Stimulated activated CD4-positive, alpha-beta T cell treated with anti-CD3 and anti-CD28 coated beads, Interleukin-2, amount 100 ng/mL, for 4 hours (primary cell): ENCODE data around the gene FSTL5.

Experiments used
- DNase-seq: peaks from one replicate; pipeline ENCODE4 v3.0.0-alpha.2; 2020; ENCODE audit warnings: low read depth

The FSTL5 gene

GRCh38 chr4:161577579-161578301 lies 586.1 kb downstream of the FSTL5 start:
- no peak for DNase-seq

GRCh38 chr4:161573836-161574235 lies 590.0 kb downstream of the FSTL5 start:
- no peak for DNase-seq

GRCh38 chr4:161564230-161564834 lies 599.5 kb downstream of the FSTL5 start:
- no peak for DNase-seq

DNA sequence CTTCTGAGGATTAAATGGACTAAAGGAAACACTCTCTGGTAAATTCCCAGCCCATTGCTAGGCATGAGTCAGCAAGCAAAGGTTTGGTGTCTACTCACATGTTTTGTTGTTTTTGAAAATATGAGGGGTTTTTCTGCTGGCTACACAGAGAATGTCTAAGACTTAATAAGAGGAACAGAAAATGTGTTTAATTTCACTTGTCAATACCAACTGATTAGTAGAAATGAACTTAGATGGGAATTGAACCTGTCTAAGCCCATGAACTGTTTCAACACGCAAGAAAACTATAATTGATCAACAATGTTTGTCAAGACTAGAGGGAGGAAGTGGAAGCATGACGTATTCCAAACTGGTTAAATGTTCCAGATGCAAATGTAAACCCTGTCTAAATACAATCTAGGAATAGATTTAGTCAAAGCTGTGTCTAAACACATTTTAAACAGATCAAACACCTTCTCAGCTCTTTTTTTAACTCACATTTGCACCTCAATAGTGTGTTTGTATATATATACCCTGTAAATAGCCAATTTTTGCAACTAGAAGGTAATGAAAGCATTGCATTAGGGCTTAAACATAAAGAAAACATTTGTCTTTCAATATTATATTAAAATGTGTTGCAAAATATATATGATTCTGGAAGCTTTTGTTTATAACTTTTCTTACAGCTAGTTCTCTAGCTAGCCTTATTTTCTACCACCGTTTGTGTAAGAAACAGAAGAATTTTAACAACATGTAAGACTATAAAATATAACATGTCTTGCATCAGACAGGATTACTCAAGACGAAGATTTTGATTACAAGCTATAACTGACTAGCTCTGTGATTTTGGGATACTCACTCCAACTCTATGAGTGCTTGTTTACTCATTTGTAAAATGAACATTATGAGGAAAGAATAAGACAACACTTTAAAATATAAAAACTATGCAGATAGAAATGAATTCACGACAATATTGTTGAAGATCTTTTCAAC lies 607.8 kb downstream of the FSTL5 start:
- no peak for DNase-seq

- DNase-seq = no peak
Observed at GRCh38 chr4:161554372-161554990, 609.3 kb downstream of the FSTL5 start.

GRCh38 chr4:161546902-161547301 lies 616.9 kb downstream of the FSTL5 start:
- no peak for DNase-seq

GRCh38 chr4:161540265-161540664 lies 623.5 kb downstream of the FSTL5 start:
- DNase-seq = no peak

DNA sequence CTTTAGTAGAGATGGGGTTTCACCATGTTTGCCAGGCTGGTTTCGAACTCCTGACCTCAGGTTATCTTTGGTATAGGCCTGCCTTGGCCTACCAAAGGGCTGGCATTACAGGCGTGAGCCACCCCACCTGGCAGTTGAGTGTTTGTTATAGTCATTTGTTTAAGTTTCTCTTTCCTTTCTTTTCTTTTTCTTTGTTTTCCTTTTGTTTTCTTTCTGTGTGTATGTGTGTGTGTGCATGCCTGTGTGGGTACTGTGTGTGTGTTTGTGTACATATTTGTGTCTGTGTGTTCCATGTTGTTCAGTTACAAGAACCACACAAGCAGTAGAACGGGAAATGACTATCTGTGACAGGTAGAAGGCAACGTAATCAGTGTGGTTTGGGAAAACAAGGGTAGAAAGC lies 624.9 kb downstream of the FSTL5 start:
- DNase-seq = no peak

DNA sequence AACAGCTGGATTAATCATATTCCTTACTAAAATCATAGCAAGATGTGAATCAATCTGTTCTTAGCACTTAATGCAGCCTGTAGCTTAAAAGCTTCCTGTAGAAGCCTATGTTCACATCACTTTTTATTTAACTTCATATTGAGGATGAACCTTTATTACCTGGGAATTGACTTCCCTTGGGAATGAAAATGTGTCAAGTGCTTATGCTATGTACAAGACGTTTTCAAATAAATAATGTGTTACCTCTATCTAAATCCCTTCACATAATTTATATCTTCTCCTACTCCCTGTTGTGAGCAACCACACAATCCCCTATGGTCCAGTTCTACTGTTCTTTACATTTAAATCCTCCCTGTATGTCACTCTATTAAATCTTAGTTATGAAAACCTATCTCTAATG lies 633.1 kb downstream of the FSTL5 start:
- no peak for DNase-seq

DNA sequence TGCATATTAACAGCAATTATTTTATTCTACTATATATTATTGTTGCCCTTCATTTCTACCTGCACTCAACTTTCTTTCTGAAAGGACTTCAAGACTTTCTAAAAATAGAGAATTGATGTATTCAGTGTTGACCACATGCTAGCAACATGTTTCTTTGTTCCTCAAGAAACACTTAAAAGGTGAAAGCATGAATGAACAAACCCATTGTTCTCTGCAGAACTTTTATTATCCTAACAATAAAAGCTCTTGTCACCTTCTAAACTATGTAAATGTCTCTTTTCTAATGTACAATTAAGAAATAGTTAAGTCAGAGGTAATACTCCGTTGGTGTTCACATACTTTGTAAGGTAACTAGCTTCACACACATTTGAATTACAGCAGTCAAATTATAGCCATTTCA lies 638.7 kb downstream of the FSTL5 start:
- no peak for DNase-seq

DNA sequence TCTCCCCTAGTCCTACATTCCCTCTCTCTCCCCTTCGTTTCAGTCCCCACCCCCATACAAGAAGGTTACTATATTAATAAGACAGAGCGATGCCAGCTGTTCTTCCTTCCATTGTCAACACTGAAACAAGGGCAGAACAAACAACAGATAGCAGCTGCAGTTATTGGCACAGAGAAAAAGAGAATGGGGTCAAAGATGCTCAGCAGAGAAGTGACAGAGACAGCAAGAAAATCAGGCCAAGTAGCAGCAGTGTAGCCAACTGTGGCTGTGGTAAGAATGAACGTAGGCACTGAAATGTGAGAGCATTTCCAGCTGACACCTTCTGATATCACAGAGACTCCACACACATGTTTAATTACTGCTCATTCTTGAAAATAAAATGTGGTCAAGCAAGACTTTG lies 641.8 kb downstream of the FSTL5 start:
- DNase-seq = no peak

- DNase-seq = no peak
Observed at GRCh38 chr4:161519611-161520010, 644.2 kb downstream of the FSTL5 start.

GRCh38 chr4:161517941-161518340 lies 645.9 kb downstream of the FSTL5 start:
- DNase-seq = no peak

DNA sequence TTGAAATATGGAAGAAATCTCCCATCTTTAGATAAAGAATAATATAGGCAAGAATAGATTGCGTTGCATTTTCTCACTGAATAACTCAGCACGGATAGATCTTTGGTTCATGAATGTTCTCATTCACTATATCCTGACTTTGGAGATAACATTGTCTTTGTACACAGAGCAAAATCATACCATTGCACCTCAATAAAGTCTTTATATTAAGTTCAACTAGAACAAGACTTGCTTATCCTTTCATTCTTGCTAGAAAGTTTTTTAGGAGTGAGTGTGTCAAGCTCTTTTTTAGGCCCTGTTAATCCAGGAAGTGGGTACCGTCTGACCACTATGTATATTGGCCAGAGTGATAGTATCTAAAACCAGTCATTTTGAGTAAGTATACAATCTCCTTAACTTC lies 658.7 kb downstream of the FSTL5 start:
- no peak for DNase-seq

DNA sequence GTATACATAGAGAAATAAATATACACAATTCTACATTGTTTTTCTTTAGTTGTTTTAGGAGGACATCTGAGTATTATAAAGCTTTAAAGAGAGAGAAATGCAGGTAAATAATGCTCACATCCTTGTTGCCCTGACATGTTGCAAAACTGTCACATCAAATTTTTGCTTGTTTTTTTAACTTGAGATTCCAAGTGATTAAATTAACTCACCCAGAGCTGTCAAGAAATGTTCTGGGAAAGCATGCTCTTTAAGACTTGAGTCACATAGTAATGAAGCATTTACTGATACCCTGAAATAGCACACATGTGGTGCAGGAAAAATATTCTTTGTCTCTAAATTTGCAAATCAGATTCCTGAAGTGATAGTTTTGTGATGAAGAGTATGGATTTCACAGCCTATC lies 665.6 kb downstream of the FSTL5 start:
- DNase-seq = no peak

GRCh38 chr4:161486461-161486860 lies 677.3 kb downstream of the FSTL5 start:
- DNase-seq = no peak

GRCh38 chr4:161466316-161466715 lies 697.5 kb downstream of the FSTL5 start:
- no peak for DNase-seq

GRCh38 chr4:161463436-161463835 lies 700.4 kb downstream of the FSTL5 start:
- no peak for DNase-seq

DNA sequence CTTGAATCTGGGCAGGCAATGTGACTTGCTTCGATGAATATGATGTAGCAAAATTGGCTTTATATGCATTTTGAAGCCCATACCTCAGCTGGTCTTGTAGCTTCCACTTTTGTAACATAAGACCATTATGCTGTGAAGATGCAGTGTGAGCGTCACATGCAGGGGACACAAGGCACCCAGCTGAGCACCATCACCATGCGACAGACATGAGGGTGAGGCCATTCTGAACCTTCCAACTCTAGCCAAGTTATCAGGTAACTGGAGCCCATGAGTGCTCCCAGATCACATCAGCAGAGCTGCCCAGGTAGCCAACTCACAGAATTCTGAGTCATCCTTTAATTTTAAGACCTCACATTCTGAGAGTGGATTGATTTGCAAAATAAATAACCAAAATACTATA lies 705.9 kb downstream of the FSTL5 start:
- no peak for DNase-seq

DNA sequence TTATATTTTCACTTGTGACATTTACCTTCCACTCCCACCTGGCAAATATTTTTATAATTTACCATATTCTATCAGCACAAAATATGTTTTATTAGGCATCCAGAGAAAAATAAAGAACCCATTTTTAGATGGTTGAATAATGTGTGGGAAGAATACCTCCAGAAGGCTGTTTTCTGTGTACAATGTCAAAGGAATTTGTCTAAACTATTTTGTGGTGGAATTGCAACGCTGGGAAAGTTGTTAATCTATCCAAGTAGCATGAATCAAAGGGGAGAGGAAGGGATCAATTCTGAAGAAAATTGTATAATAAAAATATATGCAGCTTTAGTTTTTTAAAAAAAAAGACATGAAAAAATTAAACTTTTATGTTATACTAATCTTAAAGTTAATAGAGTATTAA lies 706.5 kb downstream of the FSTL5 start:
- DNase-seq = no peak

GRCh38 chr4:161454860-161455259 lies 708.9 kb downstream of the FSTL5 start:
- no peak for DNase-seq

DNA sequence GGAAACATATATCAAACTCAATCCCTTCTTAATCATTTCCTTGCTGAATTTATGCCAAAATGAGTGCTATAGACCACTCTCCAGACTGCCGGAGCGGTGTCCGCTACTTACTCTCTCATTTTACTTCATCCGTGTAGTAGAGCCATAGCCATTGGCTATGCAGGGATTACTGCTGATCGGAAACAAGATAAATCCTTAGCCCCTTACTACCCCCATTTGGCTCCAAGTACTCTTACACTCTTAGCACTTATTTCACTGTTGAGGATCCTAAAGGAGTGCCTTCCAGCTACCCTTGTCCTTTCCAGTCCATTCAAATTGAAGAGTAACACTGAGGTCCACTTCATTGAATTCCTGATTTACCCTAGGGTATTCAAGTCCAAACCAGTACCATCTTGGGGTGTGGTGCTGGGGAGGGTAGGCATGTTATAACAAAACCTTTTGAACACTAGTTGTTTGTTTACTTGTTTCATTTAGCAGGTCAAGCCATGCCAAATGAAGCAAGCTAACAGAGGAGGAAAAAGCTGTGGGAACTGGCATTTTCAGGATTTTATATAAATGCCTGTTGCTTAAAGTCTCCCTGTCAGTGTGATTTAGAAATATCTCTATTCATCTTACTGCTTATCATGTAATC lies 715.1 kb downstream of the FSTL5 start:
- no peak for DNase-seq
